Pulmonary artery endothelial cell (primary cell): ENCODE data around the gene ALMS1. TPM values are rescaled to one million over a fixed set of nuclear protein-coding genes. Genes with fewer than 3 reads are reported as not detected.
"Not testable (repeated sequence)": the region's sequence is repeated elsewhere in the genome, so short reads cannot be mapped to it uniquely, and the experiment has no call there.

Source experiments
- DNase-seq: peaks from one replicate; pipeline ENCODE4 v3.0.0-alpha.2; 2011; ENCODE audit warnings: low read depth, low spot score
- total RNA-seq: library from RNA; depleted of rRNA; stranded (reverse); fragments of >200 nt; gene quantifications from 2 replicates; pipeline ENCODE4 v1.2.3, GENCODE V29; 2014

ALMS1 gene, protein sequence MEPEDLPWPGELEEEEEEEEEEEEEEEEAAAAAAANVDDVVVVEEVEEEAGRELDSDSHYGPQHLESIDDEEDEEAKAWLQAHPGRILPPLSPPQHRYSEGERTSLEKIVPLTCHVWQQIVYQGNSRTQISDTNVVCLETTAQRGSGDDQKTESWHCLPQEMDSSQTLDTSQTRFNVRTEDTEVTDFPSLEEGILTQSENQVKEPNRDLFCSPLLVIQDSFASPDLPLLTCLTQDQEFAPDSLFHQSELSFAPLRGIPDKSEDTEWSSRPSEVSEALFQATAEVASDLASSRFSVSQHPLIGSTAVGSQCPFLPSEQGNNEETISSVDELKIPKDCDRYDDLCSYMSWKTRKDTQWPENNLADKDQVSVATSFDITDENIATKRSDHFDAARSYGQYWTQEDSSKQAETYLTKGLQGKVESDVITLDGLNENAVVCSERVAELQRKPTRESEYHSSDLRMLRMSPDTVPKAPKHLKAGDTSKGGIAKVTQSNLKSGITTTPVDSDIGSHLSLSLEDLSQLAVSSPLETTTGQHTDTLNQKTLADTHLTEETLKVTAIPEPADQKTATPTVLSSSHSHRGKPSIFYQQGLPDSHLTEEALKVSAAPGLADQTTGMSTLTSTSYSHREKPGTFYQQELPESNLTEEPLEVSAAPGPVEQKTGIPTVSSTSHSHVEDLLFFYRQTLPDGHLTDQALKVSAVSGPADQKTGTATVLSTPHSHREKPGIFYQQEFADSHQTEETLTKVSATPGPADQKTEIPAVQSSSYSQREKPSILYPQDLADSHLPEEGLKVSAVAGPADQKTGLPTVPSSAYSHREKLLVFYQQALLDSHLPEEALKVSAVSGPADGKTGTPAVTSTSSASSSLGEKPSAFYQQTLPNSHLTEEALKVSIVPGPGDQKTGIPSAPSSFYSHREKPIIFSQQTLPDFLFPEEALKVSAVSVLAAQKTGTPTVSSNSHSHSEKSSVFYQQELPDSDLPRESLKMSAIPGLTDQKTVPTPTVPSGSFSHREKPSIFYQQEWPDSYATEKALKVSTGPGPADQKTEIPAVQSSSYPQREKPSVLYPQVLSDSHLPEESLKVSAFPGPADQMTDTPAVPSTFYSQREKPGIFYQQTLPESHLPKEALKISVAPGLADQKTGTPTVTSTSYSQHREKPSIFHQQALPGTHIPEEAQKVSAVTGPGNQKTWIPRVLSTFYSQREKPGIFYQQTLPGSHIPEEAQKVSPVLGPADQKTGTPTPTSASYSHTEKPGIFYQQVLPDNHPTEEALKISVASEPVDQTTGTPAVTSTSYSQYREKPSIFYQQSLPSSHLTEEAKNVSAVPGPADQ (N-terminal part only)
- 7.3 and 12.1 TPM in 2 replicates for total RNA-seq

DNA sequence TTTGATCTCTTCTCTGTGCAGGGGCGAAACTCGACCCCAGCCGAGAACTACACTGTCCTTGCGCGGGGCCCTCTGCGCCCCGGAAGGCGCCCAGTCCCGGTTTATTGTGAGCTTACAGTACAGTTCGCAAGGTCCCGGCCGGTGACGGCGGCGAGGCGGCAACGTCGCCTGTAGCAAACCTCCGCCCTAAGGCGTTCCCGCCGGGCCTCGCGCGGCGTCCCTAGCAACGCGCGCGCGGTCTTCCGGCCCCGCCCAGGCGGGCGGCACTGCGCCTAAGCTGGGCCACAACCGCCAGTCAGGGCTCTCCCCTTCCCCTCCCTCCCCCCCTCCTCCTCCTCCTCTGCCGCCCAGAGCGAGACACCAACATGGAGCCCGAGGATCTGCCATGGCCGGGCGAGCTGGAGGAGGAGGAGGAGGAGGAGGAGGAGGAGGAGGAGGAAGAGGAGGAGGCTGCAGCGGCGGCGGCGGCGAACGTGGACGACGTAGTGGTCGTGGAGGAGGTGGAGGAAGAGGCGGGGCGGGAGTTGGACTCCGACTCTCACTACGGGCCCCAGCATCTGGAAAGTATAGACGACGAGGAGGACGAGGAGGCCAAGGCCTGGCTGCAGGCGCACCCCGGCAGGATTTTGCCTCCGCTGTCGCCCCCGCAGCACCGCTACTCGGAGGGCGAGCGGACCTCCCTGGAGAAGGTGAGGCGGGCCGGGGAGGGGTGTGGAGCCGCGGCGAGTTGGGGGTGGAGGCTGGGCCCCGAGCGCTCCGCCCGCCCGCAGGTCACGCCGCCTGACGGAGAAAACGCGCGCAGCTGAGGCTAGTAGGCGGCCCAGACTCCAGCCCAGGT is at the start of gene ALMS1:
TSS of gene ALMS1 (plus strand) at position 333 of the 838 bp plus-strand sequence. CDS start at position 366, 33 bp downstream.
- DNase-seq, result peak; percentile 55

DNA sequence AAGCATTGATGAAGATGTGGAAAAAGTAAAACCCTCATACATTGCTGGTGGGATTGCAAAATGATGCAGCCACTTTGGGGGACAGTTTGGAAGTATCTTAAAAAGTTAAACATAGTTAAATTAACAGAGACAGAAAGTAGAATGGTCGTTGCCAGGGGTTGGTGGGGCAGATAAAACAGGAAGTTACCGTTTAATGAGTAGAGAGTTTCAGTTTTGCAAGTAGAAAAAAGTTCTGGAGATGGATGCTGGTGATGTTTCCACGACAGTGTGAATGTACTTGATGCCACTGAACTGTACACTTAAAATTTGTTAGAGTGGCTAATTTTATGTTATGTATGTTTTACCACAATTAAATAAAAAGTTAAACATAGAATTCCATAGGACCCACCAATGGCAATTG is 47.8 kb upstream of the ALMS1 start:
- no peak for DNase-seq

DNA sequence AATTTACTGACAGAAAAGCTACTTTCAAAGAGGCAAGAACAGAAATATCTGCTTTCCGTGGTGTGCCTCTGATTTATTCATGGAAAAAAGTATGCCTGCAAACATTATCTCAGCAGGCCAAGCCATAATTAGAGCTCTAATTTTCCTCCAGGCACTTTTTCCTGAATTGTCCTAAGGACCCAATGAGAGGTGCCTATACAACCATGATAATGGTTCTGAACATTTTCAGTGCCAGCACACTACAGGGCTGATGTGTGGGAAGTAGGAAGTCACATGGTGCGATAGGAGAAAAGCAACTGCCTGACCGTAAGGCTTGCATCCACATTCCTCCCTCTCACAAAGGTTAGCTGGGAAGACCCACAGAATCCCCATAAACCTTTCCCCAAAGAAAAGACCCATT is 46.4 kb upstream of the ALMS1 start:
- no peak for DNase-seq

DNA sequence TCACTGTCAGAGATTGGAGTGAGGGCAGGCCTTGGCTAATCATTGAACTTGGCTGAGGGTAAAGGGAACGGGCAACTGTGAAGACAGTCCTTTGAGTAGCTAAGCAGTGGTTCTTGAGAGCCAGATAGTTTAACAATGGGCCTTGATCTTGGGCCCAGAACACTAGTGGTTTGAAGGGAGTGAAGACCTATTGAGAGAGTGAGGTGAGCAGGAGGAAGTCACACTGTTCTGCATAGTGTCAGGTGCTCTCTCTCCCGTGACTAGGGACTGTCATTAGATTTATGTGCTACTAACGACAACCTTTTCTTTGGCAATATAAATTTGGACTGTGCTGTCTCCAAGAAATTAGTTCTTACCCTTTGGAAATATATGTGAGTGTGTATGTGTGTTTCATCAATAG is 44.6 kb upstream of the ALMS1 start:
- no peak for DNase-seq

DNA sequence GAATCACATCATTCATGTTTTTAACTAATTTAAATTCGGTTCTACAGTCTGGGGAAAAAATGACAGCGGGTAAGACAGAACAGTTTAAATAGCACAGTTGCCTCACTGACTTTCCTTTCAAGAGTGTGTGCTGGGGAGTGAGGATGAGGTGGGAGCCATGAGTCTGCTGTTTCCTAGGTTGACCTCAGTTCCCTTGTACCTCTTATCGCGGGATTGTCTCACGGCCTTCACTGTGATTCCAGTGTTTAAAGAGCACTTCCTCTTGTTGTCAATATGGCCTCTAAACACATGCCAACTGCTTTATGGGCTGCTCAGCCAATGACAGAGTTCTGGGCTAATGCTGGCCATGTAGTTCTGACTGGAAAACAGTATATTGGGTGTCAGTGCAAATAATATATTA is 41.6 kb upstream of the ALMS1 start:
- DNase-seq, result no peak

DNA sequence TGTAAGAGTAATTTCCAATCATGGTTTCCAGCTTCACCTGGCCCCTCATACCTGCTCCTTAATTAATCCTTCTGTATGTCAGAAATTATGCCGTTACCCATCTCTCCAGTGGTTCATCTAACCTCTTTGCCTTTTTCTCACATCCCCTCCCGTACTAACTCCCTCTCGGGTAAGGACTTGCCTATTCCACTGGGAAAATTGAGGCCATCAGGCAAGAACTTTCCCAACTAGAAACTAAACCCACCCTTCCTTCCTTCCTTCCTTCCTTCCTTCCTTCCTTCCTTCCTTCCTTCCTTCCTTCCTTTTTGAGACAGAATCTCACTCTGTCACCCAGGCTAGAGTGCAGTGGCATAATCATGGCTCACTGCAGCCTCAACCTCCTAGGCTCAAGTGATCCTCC is 40.9 kb upstream of the ALMS1 start:
- DNase-seq, result not testable (repeated sequence)

DNA sequence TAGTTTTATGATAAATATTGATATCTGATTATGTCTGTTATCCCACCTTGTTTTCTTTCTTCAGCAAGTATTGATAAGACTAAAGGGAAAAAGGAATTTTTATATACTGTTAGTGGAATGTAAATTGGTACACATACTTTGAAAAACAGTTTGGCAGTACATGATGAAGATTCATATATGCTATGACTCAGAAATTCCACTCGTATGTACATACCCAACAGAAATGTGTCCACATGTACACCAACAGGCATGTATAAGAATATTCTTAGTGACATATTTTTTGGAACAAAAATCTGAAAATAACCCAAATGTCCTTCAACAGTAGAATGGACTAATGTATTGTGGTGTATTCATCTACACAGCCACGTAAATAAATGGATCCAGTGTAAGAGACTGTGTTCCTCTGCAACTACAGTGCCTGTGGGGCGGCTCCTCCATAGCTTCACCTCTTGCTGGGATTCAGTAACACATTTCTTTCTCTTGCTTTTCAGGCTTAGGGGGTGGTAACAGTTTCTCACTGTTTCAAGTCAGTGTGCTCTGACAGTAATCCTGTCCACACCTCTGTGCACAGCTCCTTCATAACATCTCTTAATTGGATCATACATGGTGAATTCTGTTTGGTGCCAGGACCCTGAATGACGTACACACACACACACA is 35.5 kb upstream of the ALMS1 start:
- no peak for DNase-seq

DNA sequence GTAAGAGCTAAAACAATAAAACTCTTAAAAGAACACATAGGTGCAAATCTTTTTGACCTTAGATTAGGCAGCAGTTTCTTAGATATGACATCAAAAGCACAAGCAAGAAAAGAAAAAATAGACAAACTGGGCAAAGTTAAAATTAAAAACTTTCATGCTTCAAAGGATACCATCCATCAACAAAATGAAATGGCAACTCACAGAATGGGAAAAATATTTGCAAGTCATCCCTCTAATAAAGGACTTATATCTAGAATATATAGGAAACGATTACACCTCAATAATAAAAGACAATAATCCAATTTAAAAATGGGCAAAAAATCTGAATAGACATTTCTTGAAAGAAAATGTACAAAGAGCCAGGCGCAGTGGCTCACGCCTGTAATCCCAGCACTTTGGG is 29.5 kb upstream of the ALMS1 start:
- no peak for DNase-seq

DNA sequence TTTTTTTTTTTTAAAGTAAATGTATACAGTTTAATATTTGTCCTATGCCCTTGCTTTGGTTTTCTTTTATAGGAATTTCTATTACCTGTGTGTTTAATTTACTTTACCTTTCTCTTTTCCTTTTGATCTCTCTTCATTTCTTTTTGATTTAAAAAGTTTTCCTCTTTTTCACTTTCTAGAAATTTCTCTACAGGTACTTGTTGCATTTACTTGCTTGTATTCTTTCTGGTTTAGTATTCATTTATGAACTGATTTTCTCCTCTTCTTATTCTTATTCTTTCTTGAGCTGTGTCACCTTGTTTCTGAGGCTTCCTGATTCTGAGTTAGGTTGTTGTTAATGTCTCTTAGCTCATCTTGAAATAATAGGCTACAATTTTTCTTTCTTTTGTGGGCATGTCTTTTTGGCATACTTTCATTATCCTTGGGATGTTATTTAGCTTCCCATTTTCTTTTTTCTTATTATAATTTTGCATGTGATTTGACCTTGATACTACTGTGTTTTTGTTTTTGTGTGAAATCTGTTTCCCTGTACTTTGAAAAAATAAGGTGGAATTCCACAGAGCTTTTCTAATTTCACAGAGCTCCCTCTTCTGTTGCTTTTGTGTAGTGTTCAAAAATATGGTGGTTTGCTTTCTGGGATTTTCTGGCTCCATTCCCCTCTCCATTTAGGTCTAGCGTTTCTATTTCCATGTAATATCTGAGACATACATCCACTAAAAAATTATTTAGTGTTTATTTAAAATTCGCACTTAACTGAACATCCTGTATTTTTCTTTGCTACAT is 25.5 kb upstream of the ALMS1 start:
- no peak for DNase-seq

DNA sequence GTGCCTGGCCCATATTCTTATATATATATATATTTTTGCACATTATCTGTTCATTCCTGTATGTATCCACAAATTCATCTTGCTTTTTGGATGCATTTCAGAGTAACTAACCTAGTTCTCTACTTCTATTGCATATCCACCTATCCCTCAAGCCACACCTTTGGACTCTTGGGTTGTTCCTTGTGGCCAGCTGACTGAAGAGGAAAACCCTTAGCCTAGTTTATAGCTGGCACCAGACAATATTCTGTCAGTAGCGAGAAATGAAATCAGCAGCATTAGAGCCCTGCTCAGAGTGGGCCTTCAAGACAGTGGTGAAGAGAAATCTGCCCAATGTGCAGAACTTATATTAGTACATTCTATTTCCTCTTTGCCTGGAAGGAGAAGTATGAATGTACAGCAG is 19.6 kb upstream of the ALMS1 start:
- no peak for DNase-seq

DNA sequence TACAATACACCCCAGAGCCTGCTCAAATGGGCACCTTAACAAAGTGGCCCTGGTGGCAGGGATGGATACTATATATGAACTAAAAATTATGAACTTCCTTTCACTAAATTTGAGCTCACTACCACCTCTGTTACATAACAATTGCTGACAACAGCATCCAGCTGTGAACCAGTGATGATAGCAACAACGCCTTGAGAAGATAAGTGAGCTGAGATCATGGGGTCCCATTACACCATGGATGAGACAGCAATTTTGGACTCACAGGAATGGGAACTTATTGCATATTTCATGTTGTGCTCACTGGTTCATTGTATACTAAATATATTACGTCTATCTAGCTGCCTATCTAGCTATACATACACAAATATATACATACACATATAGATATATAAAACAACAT is 16.9 kb upstream of the ALMS1 start:
- DNase-seq, result no peak

DNA sequence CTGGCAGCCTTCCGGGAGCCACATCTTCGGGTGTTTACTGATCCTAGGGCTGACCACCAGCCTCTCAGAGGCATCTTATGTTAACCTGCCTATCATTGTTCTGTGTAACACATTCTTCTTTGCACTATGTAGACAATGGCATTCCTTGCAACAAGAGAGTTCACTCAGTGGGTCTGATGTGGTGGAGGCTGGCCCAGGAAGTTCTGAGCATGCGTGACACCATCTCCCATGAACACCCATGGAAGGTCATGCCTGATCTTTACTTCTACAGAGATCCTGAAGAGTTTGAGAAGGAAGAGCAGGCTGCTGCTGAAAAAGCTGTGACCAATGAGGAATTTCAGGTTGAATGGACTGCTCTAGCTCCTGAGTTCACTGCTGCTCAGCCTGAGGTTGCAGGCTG is 15.3 kb upstream of the ALMS1 start:
- DNase-seq, result no peak

DNA sequence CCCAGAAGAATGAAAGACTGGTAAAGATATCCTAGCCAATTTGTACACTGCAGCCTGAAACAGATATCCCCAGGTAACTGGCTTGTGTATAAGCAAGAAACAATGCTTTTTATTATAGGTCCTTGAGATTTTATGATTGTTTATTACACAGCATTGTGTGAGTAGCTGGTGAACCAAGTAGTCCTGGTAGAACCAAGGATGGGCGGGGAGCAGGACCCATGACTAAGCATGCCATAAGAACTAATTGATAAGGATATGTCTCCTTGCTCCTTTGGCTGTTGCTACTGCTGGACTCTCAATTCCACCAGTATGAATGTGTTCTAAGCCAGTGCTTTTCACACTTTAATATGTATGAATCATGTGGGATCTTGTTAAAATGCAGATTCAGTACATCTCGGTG is 12.3 kb upstream of the ALMS1 start:
- DNase-seq, result no peak

DNA sequence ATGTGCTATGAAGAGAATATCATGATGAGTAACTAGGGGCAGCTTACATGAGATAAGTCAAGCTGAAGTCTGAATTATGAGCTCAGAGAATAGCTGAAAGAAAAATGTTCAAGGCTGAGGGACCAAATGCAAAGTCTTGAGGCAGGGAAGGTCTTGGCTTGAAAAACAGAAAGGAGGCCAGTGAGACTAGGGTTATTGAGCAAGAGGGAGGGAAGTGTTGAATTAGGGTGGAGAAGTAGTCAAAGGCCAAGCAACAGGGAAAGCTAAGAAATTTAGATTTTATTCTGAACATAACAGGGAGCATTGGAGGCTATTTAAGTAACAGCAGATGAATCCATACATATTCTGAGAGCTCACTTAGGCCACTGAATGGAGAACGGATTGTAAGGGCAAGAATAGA is 11.4 kb upstream of the ALMS1 start:
- no peak for DNase-seq

DNA sequence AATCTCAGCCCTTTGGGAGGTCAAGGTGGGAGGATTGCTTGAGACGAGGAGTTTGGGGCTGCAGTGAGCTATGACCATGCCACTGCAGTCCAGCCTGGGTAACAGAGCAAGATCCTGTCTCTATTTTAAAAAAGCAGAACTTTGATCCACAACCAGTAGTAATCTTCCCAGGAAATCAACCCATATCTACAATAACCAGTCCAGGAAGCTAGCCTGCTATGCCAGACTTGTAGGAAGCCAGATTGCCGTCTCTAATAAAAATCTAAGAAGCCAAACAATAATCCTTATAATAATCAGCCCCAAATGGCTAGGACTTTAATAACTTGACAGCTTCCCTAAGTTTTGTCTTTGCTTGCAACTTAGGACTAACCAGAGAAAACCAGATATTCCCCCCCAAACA is 9.0 kb upstream of the ALMS1 start:
- DNase-seq, result no peak

DNA sequence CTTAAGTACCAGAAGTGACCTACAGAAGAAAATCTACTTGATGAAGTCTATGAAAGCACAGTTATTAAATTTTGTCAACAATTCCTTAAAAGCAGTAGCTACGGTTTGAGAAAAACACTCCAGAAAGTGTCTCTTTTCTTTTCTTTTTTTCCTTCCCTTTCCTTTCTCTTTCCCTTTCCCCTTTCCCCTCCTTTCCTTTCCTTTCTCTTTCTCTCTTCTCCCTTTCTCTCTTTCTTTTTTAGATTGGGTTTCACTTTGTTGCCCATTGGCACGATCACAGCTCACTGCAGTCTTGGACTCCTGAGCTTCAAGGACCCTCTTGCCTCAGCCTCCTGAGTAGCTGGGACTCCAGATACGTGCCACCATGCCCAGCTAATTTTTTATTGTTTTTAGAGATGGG is 2.6 kb upstream of the ALMS1 start:
- no peak for DNase-seq

DNA sequence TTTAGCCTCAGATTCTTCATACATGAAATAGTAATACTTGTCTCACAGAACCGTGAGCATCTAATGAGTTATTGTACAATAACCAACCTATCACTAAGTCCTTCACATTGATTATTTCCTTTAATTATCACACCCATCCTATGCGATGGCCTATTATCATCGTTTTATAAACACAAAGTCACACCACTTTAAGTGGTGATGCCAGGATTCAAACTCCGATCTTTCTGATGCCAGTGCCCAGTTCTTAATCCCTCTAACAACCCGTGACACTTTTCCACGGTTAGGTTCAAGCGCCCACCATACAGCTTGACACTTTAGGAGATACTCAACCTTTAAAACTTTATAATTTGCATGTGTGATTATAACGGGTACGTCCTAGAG is 523 bp upstream of the ALMS1 start:
- no peak for DNase-seq

DNA sequence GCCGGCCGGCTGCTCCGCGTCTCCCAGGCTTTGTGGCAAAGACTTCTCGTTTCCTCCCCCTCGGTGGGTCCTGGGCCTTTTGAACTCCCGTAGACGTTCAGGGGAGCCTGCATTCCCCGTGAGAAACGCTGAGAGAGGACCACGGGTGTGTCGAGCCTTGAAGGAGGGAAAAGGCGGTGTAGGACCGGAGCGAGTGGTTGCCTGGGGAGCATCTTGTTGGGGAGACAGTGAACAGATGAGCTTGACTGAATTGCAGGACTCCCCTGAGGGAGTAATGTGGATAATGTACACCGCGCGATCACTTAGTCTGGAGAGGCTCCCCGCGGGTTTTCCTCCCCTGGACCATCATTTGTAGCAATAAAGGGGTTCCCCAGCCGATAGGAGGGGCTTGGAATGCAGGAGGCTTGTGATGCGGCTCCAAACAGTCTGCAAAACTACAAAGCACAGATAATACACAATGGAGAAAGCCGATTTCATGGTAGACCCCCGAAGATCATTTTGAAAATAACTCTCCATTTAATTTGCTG is 769 bp downstream of the ALMS1 start:
- DNase-seq, result no peak

DNA sequence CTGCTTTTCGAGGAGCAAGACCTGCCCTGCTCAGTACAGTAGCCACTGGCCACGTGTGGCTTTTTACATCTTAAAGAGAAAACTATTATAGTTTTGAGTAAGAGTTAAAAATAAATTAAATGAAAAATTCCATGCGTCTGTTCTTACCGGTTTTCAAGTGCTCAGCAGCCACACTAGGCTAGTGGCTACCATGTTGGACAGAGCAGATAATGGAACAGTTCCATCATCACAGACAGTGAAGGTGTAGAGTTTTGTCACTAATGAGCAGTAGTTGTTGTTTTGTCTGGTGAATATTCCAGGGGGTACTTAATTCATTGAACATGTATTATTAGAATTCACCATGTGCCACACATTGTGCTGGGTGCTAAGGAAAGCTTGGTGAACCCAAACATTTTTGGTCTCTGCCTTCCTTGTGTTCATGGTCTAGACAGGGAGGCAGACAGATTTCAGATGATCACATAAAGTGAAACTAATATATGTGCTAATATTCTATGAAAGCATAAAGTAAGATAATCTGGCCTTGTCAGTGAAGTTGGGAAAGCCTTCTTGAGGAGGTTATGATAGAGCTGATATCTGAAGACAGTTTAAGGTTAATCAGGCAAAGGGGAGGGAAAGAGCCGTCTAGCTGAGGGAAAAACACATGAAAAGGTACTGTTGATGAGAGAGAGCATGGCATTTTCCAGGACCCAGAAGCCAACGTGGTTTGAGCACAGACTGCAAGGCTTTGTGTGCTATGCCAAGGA is 1.4 kb downstream of the ALMS1 start:
- no peak for DNase-seq
